Melanocyte of skin (primary cell): ENCODE data around the gene ATF4. TPM values are rescaled to one million over a fixed set of nuclear protein-coding genes. Genes with fewer than 3 reads are reported as not detected.

Source experiments
- total RNA-seq, 2 donors: library from RNA; depleted of rRNA; stranded (reverse); fragments of >200 nt; gene quantifications; 2 replicates each; pipeline ENCODE4 v1.2.3, GENCODE V29; 2012

ATF4 gene, protein sequence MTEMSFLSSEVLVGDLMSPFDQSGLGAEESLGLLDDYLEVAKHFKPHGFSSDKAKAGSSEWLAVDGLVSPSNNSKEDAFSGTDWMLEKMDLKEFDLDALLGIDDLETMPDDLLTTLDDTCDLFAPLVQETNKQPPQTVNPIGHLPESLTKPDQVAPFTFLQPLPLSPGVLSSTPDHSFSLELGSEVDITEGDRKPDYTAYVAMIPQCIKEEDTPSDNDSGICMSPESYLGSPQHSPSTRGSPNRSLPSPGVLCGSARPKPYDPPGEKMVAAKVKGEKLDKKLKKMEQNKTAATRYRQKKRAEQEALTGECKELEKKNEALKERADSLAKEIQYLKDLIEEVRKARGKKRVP
- 100 to 1,000 TPM in 1 of 2 donors, 10 to 100 TPM in 1; 70.2 to 119 TPM for total RNA-seq

DNA sequence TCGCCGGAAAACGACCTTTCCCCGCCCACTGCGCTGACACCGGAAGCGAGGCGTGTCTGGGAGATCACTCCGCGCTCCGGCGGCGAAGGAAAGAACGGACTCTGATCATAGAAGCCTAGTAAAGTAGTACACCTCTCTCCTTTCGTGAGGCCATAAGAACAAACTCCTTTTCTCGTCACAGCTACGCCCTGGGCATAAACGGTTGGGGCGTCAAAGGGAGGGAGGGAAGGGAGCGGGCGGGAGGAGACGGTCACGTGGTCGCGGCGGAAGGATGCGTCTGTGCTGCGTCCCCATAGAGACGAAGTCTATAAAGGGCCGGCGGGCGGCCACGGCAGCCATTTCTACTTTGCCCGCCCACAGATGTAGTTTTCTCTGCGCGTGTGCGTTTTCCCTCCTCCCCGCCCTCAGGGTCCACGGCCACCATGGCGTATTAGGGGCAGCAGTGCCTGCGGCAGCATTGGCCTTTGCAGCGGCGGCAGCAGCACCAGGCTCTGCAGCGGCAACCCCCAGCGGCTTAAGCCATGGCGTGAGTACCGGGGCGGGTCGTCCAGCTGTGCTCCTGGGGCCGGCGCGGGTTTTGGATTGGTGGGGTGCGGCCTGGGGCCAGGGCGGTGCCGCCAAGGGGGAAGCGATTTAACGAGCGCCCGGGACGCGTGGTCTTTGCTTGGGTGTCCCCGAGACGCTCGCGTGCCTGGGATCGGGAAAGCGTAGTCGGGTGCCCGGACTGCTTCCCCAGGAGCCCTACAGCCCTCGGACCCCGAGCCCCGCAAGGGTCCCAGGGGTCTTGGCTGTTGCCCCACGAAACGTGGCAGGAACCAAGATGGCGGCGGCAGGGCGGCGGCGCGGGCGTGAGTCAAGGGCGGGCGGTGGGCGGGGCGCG lies at the start of gene ATF4:
ATF4 (plus strand) TSS at position 337 of the 880 bp plus-strand sequence. CDS start 884 bp downstream, outside the sequence.

DNA sequence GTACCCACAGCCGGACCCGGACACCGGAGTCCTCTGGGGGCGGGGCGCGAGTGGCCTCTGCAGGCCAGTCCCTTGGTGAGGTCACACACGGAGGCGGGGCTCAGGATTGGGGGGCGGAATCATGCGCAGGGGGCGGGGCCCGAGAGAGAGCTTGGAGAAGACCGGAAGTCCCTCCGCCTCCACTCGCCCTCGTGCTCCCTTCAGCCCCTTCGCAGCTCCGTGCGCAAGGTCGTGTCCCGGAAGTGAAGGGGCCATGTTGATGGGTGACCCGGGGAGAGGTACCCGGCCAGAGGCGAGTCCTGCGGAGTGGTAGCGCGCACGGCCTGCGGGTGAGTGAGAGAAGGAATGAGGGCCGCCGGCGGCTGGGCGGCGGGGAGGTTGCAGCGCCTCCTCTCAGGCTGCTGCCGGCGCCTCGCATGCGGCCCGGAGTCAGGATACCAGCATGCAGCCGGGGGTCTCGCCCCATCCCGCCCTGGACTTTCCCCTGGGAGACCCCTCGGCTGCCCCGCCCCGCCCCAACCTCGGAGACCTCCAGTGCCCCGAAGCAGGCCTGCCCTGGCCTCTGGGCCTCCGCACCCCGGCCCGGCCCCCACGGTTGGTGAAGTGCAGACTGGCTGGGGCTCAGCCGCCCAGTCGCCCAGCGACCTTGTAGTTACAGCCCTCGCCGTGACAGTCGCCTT lies 18.1 kb upstream of the ATF4 start, which contains the start of gene MIEF1:
MIEF1 (plus strand) TSS at position 182 of the 680 bp plus-strand sequence. CDS start 9,005 bp downstream, outside the sequence.

DNA sequence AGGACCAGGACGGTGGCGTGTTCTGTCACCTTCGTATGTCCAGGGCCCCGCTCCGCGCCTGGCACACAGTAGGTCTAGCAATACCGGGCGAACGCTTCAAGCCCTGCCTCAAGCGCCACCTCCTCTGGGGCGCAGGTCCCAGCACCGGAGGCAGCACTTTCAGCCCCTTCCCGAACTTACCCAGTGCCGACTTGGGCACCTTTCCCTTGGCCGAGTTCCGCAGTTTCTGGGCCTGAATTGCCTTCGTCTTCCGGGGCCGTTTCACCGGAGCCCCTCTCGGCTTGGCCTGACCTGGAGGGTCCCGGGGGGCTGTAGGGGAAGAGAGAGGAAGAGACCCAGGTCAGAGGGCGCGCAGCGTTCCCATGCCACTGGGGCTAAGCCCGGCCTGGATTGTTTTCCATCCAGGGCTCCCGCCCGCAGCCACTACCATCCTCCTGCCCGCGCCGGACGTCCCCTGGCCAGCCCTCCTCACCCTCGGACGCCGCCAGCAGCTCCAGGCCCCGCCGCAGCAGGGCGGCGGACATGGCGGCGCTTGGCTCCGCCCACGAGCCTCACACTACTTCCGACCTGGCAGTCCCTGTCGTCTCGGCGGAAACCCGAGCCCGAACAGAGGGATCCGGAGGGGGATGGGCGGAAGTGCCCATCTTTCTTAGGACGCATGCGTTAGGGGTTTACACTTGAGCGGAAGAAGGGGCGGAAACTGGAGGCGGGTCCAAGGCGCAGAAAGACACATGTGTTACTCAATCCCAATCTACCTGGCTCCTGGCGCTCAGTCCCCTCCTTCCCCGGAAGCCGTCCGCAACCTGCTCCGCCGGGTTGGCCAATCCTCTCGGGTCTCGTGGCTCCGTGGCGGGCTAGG lies 12.1 kb downstream of the ATF4 start, which contains the start of gene RPS19BP1:
RPS19BP1 (minus strand) TSS at position 534 of the 859 bp plus-strand sequence; CDS start at position 524, 10 bp downstream.

DNA sequence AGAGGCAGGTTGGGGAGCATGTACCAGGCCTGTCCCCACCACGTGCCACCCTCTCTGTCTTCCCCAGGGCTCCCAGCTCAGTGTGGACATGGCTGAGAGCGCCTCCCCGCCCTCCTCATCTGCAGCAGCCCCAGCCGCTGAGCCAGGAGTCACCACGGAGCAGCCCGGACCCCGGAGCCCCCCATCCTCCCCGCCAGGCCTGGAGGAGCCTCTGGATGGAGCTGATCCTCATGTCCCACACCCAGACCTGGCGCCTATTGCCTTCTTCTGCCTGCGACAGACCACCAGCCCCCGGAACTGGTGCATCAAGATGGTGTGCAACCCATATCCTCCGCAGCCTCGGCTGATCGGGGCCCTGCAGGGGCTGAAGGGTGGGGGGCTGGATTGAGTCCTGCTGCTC lies 50.3 kb downstream of the ATF4 start, which contains the start of gene CACNA1I:
CACNA1I (plus strand) TSS at position 89 of the 400 bp plus-strand sequence; CDS start at position 89, 0 bp downstream.

Other genes with a start within 250 kb of the ATF4 start
- 1,000 to 10,000 TPM in 1 of 2 donors, 100 to 1,000 TPM in 1; 905 to 1,405 TPM for gene RPL3, start 200.9 kb upstream of the ATF4 start, total RNA-seq
- 10 to 100 TPM; 31.7 to 67.6 TPM for gene SYNGR1, start 170.6 kb upstream of the ATF4 start, total RNA-seq
- gene TAB1, start 120.8 kb upstream of the ATF4 start, total RNA-seq, result 10 to 100 TPM; 13.4 to 14.3 TPM
- gene MGAT3, start 63.5 kb upstream of the ATF4 start, total RNA-seq, result under 1 TPM in 1 of 2 donors, not detected in 1; under 0.01 TPM
- gene MIEF1, start 18.3 kb upstream of the ATF4 start, total RNA-seq, result 10 to 100 TPM; 23.4 to 29.0 TPM
- gene RPS19BP1, start 12.2 kb downstream of the ATF4 start, total RNA-seq, result 10 to 100 TPM; 46.1 to 58.9 TPM
- gene CACNA1I, start 50.2 kb downstream of the ATF4 start, total RNA-seq, result under 1 TPM in 1 of 2 donors, not detected in 1; under 0.01 TPM